Measurements from ENCODE around the gene PTGIR. TPM values are rescaled to one million over a fixed set of nuclear protein-coding genes. Genes with fewer than 3 reads are reported as not detected.

Gene PTGIR
- total RNA-seq, 1 donor from 2014 or later: not detected

Other genes with a start within 250 kb of the PTGIR start
- gene CCDC8, start 211.5 kb downstream of the PTGIR start, total RNA-seq: 0.13 TPM in 2 replicates
- gene PNMA8C, start 196.2 kb downstream of the PTGIR start, total RNA-seq: not detected in 2 replicates
- gene PNMA8A, start 153.5 kb downstream of the PTGIR start, total RNA-seq: under 0.01 and 0.26 TPM in 2 replicates
- 0.13 TPM in 2 replicates for gene PNMA8B, start 129.2 kb downstream of the PTGIR start, total RNA-seq
- gene CALM3, start 23.8 kb downstream of the PTGIR start, total RNA-seq: 112 and 121 TPM in 2 replicates
- gene GNG8, start 11.1 kb upstream of the PTGIR start, total RNA-seq: not detected in 2 replicates
- under 0.01 and 0.13 TPM in 2 replicates for gene DACT3, start 36.1 kb upstream of the PTGIR start, total RNA-seq
- 32.6 and 55.4 TPM in 2 replicates for gene PRKD2, start 92.0 kb upstream of the PTGIR start, total RNA-seq
- gene FKRP, start 121.0 kb upstream of the PTGIR start, total RNA-seq: 8.9 and 15.2 TPM in 2 replicates
- 68.2 and 108 TPM in 2 replicates for gene STRN4, start 121.4 kb upstream of the PTGIR start, total RNA-seq
- 25.3 and 25.8 TPM in 2 replicates for gene SLC1A5, start 163.5 kb upstream of the PTGIR start, total RNA-seq
- gene AP2S1, start 225.8 kb upstream of the PTGIR start, total RNA-seq: 160 and 177 TPM in 2 replicates
- 17.1 and 21.2 TPM in 2 replicates for gene ARHGAP35, start 235.9 kb upstream of the PTGIR start, total RNA-seq